Activated CD4-positive, CD25-positive, alpha-beta regulatory T cell treated with anti-CD3 and anti-CD28 coated beads, Interleukin-2, amount 50 U/mL, for 72 hours (primary cell): ENCODE results near the gene GLI2.

Experiments used
- DNase-seq: peaks from one replicate; pipeline ENCODE4 v3.0.0; 2021

Gene GLI2

DNA sequence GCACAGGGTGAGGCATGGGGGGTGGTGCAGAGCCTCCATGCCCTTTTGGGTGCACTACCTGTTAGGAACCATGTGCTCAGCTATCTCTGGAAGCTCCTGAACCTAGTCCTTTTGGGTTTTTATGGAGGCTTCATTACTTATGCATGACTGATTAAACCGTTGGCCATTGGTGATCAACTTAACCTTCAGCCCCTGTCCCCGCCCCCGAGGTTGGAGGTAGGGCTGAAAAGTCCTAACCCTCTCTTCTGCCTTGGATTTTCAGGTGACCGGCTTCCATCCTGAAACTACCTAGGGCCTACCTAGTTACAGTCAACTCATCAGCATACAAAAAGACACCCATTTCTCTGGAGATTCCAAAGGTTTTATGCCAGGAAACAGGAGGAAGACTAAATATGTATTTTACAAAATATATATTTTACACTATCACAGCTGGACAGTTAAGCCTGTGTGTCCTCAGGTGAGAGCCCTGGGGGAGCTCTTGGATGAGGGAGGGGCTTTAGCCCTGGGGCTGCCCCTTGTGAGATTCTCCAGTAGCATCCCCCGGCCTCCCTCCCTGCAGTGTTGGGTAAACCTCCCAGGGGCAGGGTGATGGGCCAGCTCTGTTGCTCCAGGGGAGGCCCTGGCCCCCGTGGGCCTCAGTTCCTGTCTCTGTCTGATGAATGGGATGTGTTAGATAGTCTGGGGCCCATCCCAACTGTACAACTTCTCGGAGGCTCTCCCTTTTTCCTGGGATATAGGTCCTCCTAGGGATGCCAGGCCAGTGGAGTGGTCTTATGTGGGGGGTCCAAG, 24.1 kb downstream of the GLI2 start:
- DNase-seq = no peak

DNA sequence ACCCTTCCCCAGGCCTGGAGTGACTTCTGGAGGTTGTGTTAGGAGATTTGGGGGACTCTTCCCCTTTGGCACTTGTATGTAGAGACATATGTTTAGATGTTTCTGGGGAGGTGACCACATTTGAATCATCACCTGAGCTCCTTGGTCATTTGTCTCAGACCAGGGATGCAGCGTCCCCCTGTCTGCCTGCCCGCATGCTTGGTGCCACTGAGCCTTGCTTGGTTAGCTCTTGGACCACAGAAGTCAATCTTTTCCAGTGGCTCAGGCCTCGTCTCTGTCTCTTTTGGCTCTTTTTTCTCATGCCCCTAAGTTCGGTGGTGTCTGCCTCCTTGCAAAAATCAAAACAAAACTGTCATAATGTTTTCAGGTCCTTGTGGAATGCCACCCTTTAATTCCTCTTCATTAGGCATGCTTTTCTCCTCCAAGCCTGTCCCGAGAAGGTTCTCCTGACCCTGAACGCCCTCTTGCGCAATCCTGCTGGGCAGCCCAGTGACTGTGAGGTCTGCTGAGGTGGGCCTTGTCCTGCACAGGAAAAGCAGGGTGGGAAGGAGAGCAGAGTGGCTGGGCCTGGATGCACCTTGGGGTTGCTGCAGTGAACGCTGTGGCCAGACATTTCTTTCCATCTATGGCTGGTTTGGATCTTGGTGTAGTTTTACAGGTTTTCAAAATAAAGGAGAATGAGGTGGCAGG, 24.9 kb downstream of the GLI2 start:
- DNase-seq = no peak

DNA sequence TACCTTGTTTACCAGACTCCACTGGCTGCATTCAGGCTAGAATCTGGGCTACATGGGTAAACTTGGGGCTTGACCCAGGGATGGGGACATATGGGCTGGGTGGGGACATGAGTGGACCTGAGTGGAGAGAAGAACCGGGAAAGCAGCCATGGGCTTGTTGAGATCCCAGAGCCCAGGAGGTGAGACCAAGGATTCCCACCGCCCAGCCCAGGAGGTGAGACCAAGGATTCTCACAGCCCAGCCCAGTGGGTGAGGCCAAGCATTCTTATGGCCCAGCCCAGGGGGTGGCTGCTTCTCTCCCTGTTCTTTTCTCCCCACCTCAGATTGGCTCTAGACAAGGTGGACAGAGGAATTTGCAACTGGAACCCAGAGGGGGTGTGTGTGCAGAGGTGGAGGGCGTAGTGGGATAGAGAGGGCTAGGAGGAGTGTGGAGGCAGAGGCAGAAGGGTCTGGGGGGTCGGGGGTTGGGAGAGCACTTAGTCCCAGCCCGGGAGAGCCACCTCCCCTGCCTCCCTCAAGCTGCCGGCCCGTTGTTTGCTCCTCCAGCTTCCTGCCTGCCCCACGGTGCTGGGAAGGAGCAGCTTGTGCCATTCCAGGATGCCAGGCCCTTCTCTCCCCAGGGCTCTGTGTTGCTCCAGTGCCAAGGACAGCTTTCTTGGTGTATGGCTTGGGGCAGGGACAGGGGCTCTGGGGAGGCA, 25.6 kb downstream of the GLI2 start:
- DNase-seq = no peak

DNA sequence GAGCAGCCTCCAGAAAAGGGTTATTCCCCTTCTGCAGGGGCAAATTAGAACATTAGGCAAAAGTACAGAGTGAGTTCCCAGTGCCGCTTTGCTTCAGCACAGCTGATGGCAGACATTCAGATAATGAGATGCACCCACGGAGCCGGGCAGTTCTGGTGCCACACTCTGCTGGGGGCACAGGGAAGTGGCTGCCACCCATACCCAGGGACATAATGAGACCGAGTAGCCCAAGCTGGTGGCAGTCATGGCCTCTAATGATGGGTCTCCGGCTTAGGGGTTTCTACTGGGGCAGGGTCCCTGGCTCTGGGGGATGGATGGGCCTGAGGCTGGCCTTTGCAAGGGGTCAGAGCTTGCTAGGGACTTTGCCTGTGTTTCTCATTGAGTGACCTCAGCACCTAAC, 26.2 kb downstream of the GLI2 start:
- DNase-seq = no peak

DNA sequence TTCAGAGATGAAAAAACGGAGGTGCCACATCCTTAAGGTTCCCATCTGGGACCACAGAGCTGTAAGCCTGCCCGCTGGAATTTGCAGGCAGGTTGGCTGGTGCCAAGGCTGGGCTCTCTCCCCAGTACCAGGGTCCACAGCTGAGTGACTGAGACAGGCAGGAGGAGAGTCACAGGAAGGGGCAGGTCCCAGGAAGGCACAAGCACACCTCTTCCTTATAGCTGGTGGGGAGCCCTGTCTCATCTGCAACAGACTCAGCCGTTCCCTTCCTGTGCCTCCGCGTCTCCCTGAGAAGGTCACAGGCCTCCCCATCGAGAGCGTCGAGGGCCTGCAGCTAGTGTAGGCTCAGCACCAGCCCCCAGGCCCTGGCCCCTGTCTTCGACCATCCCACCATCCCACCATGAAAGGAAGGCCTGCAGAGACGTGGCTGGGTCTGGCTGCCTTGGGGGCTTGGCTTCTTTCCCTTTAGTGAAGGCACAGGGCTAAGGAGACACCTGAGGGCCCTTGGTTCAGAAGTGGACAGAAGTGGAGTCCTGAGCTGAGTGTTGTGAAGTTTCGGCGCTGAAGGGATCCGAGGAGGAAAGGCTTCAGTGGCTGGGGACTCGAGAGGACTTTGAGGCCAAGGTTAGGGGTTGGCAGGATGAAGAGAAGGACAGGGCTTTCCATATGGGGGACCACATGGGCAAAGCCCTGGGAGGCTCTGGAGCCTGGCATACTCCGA, 26.8 kb downstream of the GLI2 start:
- no peak for DNase-seq

DNA sequence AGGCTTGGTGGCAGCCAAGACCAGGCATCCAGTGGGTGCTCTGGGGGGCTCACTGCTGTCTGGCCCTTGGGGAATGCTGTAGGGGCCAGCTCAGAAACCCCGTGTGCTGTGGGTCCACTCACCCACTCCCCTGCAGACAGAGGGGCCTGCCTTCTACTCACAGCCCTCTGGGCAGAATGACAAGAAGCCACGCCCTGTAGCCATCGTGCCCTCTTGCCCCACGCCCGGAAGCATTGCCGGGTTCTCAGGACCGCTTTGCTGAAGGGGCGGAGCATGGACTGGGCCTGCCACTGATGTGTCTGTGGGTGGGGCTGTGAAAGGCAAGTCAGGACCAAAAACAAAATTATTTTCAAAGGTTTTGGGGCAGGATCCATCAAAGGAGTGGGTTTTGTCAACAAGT, 27.8 kb downstream of the GLI2 start:
- DNase-seq = no peak

DNA sequence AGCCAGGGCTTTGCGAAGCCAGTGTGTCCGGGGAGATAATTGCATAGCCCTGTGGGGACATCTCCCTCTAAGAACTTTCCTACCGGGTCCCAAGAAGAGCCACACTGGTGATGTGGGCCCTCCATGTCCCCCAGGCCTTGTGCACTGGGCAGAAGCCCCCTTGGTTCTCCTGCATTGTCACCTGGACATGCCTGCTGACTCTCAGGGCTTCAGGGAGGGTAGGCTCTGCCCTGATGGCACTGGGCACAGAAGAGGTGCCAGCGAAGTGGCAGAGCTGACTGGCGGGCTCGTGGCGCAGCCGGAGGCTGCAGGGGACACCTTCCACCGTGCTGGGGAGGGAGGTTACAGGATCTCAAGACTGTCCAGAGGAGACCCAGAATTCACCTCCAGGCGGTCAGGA, 28.3 kb downstream of the GLI2 start:
- DNase-seq = no peak

DNA sequence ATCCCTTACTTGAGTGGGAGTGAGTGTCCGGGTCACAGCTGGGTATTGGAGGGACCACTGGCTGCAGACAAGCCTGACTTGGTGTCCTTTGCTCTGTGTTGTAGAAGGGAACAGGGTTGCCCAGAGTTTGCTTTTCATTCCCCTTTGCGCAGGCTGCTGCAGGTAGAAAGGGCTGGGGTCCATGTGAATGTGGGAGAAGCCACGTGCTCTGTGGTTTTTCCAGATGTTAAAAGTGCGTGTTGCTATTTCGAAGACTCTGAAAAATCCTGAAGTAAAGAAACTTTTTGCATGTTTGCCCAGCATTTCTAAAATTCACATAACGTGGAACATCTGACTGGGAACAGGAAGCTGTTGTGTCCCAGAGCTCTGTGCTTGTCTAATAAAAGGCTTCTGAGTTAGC, 28.8 kb downstream of the GLI2 start:
- DNase-seq = no peak

DNA sequence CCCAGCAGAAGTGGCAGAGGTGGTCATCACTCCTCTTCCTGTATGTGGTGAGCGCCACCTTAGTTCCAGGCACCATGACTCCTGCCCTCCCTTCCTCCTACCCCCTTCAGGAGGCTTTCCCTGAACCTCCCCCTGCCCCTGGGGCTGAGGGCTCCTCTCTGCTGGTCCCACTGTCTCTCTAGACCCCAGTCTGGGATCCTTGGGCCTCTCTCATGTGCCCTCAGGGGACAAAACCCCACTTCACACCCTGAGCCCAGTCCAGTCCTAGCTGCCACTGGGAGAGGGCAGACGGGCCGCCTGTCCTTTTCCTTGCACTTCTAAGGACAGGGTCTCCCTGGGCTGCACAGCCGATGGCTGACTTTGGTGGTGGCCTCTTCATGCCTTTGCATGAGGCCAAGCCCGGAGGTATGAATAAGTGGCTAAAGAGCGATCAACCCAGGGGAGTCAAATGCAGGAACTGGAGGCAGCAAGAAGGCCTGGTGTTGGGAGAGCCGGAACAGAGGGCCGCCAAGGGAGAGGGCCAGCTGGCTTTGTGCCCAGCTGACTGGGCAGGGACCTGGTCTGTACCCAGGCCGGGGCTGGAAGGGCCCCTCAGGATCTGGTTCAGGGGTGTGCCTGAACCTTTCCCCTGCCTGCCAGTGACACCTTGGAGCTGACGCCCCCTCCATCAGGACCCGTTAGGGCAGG, 29.5 kb downstream of the GLI2 start:
- no peak for DNase-seq

DNA sequence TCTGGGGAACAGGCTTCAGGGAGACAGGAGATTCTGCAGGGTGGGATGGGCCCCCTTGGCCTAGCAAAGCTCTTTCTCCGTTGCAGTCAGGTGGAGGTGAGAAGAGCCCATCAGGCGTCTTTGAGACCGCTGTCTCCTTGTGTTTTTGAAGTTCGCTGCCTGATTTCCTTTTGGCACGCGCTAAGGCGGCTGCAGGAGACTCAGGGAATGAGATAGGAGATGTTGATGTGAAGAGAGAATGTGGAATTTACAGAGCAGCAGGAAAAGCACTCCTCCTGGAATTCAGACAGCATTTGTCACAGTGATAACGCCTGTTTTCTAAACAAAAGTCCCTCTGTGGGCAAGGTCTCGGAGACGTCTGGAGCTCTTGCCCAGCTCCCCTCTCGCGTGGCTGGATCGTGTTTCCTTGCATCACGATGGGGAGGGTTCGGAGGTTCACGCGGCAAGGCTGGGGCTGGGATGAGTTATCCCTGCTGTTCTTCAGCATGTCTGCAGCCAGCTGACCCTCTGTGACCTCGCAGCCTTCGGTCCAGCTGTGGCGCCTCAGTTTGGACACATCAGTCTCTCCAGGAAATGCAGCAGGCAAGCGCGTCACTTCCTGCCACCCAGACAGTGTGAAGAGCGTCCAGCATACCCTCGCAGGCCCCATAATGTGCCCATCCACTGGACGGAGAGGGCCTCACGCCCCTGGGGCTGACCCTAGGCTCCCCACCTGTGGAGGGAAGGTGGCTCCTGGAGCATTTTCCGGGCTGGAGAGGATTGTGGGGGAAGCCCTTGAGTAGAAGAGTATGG, 30.2 kb downstream of the GLI2 start:
- DNase-seq = no peak

DNA sequence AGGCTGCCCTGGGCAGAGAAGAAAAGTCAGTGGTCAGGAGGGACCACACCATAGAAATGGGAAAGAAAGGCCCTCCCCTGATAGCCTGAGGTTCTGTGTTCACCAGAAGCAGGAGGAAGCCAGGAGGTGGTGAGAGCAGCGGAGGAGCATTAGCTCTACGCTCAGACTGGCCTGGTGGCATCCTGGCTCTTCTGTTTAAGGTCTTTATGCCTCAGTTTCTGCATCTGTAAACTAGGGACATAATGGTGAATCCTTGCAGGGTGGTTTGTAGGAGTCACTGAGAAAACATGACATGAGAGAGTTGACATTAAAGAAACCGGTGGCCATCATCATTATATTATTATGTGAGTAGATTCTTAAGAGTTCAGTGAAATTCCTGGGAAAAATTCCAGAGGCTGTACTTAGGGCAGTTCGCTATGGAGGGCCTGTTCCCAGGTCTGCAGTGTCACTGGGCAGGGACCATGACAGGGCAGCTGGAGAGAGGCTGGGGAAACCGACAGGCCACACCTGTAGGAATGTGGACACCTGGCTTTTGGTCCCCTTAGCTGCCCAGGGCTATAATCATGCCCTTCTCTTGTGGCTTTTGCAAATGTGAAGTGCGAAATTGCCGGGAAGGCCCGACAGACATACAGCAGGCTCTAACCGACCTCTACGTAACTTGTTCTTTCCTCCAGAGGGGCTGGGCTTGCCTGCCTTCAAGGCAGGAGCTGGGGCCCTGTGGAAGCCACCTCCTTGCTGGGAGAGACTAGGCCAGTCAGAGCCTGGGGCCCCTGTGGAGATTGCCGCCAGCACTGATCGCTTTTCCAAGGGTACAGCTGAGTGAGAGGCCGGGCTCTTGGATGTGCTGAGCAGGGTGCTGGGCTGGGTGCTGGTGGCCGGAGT, 31.0 kb downstream of the GLI2 start:
- no peak for DNase-seq

DNA sequence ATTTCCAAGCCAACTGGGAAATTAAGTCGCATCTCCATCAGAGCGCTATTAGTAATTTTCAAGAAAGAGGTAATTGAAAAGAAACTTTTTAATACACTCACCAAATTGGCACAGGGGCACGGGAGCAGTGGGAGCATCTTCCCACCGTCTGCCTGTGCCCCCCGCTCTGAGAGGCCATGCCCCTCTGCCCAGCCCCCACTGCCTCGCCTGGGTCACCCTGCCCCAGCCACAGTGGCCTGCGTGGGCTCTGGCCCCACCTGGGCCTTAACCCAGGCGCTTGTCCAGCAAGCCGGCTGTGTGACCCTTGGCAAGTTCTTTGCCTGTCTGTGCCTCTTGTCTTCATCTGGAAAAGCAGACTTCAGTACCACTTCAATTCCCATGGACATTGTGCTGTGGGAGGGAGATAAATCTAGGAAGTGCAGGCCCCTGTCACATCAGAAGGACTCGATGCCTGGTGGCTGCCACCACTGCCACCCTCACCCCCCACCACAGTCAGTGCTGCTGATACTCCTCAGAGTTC, 31.9 kb downstream of the GLI2 start:
- no peak for DNase-seq

DNA sequence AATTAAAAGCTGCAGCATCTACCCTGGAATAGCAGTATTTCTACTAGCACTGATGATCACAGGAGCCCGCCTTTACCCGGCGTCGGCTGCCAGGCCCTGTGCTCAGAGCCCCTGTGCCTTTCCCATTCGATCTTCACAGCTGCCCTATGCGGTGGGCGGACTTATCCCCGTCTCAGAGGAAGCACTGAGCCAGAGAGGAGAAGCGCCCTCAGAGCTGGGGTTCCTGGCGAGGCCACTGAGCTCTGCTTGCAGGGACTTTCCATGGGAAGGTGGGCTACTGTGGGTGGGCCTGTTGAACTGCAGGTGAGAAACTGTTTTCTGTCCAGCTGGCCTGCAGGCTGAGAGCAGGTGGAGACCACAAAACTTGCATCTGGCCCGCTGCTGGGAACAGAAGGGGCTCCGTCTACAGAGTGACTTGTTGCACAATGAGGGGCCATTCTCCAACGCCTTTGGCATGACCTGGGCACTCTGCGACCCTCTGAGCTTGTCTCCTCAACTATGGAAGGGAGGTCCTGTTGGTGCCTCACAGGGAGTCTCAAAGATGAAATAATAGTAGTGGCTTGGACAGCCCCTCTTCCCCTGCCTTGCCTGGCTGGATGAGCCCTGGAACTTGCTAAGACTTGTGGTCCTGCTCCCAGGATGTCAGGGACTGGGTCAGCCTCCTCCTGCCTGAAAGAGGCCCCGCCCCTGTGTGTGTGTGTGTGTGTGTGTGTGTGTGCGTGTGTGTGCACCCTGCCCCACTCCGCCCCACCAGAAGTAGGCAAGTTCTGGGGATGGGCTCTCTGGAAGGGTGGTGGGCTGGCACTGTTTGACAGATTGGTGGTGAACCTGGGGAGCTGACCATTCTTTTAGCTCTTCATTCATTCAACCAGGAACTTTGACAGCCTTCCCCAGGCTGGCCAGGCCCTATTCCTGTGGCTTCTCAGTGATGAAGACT, 32.7 kb downstream of the GLI2 start:
- DNase-seq = peak; percentile 17

DNA sequence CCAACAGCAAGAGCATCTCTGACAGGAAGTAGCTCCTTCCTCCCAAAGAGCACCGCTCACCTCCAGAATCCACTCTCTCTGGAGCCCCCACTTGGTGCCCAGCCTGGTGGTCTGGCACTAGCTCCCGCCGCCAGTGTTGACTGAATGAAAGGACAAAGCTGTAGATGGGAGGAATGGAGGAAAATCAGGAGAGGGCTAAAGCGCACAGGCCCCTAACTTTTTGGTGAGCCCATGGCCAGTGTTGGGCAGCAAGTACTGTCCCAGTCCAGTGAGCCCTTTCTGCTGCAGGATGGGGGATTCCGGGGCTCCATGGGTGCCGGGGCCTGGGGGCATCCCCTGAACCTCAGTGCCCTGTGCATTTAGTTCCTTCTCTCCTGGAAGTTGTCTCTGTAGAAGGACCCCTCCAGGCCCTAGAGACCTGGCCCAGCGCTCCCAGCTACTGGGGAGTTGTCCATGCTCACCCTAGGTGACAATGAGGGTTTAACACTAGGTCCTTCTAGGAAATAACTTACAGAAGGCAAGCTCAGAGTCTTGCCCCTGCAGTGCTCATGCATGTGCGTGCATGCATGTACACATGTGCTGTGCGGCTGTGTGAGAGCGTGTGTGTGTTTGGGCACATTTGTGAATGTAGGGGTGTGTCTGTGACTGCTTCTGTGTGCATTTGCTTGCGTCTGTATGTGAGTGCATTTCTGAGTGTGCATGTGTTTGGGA, 33.6 kb downstream of the GLI2 start:
- DNase-seq = no peak

DNA sequence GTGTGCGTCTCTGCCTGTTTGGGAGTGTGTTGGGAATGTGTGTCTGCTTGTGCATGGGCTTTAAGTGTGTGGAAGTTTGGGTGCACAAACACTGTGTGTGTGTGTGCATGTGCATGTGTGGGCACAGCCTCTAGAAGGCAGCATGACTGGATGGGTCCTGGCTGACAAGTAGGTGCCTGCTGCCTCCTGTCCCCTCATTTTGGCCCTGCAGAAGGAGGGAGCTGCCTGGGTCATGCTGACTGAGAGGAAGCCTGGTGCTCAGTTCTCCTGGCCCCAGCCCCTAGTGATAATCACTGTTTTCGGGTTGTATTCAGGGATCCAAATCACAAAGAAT, 34.1 kb downstream of the GLI2 start:
- no peak for DNase-seq

DNA sequence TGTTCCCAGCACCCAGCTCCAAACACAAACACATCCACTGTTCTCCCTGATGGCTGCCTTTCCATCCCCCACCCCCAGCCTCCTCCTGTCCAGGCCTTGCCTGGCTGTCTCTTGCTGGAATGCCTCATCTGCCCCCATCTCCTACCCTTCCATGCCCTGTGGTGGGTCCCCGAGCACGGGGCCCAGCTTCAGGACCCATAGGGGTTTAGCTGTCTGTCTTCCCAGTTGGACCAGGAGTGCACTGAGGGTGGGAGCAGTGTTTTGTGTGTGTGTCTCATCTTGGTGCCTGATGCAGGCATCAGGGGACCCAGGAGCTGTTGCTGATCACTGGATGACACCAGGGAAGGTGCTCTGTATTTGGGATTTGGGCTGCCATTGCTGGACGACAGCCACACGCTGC, 34.5 kb downstream of the GLI2 start:
- no peak for DNase-seq

DNA sequence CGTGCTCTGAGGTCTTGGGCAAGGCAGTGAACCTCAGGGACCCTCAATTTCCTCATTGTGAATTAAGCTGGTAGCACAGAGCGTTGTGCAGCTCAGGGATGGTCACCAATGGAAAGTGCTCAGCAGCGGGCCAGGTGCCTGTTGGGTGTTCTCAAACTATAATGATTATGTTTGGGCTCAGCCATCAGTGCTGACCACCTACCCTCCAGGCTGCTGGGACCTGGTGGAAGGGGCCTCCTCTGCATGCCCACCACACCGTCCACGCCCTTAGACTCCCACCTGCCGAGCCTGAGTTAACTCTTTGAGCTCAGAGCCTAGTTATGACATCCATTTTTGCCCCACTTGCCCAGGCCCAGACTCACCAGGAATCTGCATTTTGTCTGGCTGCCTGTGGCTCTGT, 35.0 kb downstream of the GLI2 start:
- no peak for DNase-seq

DNA sequence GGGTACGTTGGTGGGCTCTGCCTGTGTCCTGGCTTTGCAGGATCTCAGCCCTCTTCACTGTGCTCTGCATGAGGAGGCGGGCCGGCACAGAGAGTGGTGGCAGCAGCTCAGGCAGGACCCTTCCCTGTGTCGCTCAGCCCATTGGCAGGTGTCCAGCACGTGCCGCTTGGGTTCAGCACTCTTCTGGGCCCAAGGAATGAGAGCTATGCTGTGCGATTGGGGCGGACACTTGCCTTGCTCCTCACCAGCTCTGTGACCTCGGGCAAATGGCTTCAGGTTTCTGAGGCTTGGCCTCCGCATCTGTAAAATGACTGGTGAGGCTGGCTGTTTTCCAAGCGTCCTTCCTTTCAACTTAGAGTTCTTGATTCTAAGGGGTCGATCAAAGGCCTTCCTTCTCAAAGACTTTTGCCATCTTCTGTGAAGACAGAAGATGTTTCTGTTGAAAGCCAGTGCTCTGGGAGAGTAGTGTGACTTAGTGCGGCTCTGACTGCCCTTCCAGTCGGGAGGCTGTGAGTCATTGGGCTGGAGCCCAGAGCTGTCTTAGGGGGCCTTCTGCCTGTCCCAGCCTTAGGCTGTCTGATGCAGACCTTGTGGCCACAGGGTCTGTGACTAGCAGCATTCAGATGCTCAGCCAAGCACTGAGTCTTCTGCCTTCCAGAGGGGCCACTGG, 35.6 kb downstream of the GLI2 start:
- DNase-seq = no peak
